LNCAP (cell line): Measurements from ENCODE around the gene SPTBN2.

ENCODE experiments used
- CTCF ChIP-seq: fragments of 450-650 bp; IDR thresholded peaks from 2 replicates; pipeline ENCODE4 v1.5.1; 2017; ENCODE audit warnings: mild to moderate bottlenecking

The SPTBN2 gene

DNA sequence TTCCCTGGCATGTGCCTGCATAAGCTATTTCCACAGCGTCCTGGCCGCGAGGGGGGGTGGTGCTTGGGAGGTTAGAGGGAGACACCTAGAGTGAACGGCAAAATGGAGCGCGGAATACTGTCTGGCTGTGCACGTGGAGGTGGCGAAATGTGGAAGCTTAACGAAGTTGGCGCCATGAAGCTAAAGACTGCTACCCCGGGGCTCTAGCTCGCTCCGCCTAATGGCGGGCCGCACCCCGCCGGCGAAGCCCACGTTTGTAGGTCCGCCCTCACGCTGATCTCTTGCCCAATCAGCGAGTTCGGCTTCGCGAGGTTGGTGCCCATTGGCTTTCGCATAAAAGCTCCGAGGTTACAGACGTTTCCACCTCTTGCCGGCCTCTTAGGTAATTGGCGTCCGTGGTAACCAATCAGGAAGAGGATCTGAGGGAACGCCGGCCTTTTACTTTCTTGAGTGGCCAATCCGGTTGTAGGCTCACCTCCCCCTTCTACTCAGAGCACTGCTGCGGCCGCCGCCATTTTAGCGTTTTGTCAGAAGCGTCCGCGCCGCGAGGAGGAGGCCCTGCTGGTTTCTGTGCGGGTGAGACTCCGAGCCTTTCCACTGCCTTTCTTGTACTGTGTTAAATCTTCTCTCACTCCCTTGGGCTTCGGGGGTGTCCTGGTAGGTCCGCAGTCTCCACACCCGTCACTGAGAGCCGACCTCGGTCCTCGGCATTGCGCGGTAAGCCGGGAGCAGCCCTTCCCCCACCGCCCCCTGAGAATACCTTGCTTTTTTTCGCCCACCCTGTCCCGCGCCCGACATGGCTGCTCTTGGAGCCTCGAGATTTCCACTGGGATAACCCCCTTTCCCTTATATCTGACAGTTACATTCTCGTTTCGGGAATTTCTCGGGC lies 90.6 kb downstream of the SPTBN2 start, which contains the start of gene RBM4:
TSS of gene RBM4 (plus strand) at position 527 of the 889 bp plus-strand sequence. CDS start 1,009 bp downstream, outside the sequence.
- TF ChIP-seq CTCF, result no peak

GRCh38 chr11:66637557-66638176 lies 91.3 kb downstream of the SPTBN2 start:
- no peak for TF ChIP-seq CTCF

DNA sequence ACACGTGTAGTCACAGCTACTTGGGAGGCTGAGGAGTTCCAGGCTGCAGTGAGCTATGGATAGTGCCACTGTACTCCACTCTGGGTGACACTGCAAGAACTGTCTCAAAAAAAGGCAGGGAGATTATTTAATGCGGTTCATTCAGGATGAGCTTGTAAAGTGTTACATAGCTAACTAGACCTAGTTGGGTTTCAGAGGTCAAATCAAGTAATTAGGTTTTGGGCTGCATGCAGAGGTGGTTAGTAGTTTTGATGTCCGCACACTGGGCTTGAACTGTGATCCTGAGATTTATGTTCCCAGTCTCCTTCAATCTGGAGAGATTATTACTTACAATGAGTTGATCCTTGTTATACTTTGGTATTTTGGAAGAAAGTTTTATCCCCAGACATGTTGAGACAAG lies 92.6 kb downstream of the SPTBN2 start:
- TF ChIP-seq CTCF, result no peak
